Raji (cell line): ENCODE data around the gene MCEMP1.

Experiments used
- POLR2A ChIP-seq: IDR thresholded peaks from 2 replicates; pipeline ENCODE4 v1.6.1; 2011; ENCODE audit warnings: low read depth, low read length, control low read depth; ENCODE audit not compliant: insufficient read depth

MCEMP1 gene

DNA sequence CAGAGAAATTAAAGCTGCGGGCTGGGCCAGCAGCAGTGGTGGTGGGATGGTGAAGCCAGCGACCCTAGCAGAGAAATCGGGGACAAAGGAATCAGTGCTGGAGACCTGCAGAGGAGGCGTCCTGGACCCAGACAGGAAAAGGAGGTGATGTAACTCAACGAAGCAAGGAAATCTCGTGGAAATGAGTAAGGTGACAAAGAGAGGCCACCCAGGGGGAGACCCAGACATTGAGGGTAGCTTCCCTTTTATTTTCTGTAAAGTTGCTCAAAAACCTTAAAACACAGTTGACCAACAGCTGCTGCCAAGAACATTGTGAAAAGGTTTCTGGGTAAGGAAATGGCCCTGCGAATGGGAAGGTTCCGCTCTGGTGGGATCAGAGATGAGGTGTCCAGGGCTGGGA, 21.3 kb upstream of the MCEMP1 start:
- no peak for TF ChIP-seq POLR2A

DNA sequence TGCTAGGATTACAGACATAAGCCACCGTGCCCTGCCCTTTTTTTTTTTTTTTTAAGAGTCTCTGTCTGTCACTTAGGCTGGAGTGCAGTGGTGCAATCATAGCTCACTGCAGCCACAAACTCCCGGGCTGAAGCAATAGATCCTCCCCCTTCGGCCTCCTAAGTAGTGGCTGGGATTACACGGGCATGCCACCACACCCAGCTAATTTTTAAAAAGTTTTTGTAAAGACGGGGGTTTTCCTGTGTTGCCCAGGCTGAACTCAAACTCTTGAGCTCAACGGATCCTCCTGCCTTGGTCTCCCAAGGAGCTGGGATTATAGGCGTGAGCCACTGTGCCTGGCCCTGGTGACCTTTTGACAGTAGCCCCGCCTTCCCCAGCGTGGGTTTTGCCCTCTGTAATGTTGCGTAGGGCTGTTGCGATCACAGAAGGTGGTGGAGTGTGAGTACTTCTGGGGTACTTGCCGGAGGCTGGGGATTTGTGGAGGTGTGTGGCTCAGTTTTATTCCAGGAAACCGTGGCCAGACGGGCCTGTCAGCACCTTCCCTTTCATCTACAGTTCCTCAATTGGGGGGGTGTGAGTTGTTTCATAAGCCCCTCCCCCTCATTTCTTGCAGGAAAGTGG, 19.6 kb upstream of the MCEMP1 start:
- no peak for TF ChIP-seq POLR2A

DNA sequence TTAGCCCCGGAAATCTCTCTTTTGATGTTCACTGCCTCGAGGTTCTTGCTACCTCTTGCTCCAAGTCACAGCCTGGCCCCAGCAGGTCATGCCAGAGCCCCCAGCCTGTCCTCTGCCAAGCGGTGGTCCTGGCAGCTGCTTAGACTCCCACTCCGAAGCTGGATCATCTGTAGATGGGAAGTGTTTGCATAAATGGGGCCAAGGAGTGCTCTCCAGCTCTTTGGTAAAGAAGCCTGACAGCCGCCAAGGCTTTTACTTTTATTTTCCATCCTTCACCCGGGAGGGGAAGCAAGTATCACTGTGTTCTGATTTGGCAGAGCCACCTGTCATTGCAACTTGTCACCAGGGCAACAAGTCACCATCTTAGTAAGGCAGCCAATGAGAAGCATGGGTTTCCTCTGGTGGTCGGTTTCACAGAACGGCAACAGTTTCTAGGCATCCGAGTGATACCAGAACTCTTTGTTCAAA, 18.6 kb upstream of the MCEMP1 start:
- peak; percentile 48; the same call in 1 of the 2 replicates for TF ChIP-seq POLR2A

DNA sequence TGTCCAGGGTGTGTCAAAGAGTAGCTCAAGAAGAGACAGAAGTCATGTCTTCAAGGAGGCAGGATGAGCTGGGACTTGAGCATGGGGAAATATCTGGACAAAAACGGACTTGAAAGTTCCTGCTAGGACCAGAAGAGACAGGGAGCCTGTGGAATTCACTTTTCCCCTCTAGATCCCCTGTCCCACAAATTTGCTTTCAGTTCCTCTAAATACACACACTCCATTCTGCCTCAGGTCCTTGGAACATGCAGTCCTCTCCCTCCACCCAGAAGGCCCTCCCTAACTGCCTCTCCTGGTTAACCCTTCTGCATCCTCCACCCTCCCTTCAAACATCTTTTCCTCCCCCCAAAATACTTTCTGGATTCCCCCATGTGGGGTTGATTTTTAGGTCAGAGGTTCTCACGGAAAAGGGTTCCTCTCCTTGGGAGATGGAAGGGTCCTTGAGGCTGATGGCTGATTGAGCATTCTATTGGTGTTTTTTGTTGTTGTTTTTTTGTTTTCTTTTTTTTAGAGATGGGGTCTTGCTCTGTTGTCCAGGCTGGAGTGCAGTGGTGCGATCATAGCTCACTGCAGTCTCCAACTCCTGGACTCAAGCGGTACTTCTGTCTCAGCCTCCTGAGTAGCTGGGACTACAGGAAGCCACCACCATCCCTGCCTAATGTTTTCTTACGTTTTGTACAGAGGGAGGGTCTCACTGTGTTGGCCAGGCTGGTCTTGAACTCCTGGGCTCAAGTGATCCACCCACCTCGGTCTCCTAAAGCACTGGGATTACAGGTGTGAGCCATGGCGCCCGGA, 14.9 kb upstream of the MCEMP1 start:
- no peak for TF ChIP-seq POLR2A

DNA sequence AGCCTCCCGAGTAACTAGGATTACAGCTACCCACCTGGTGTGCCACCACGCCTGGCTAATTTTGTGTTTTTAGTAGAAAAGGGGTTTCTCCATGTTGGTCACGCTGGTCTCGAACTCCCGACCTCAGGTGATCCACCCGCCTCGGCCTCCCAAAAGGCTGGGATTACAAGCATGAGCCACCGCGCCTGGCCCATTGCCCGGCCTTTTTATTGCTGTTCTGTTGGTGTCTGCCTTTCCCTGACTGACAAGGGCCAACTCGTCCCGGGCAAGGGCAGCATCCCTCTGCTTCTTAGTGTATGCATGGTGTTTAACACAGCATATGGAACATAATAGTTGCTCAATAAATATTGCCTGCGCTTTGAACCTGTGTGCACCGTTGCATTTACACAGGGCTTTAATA, 14.2 kb upstream of the MCEMP1 start:
- TF ChIP-seq POLR2A, result no peak

DNA sequence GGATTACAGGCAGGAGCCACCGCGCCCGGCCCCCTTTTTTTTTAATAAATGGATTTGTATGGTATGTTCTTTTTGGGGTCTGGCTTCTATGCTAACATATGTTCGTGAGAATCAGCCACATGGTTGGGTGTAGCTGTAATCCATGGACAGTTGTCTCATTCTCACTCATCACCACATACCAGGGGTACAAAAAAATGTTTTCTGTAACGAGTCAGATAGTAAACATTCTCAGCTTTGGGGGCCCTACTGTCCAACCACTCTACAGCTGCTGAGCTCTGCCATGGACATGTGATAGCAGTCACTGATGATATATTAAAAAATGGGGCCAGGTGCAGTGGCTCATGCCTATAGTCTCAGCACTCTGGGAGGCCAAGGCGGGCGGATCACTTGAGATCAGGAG, 13.2 kb upstream of the MCEMP1 start:
- no peak for TF ChIP-seq POLR2A

DNA sequence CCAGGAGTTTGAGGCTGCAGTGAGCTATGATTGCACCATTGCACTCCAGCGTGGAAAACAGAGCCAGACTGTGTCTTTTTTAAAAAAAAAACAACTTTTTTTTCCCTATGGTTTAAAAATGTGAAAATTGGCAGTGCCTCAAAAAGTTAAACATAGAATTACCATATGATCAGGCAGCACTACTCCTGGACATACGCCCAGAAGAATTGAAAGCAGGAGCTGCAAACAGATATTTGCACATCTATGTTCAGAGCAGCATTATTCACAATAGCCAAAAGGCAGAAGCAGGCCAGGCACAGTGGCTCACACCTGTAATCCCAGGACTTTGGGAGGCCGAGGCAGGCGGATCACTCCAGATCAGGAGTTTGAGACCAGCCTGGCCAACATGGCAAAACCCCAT, 11.8 kb upstream of the MCEMP1 start:
- no peak for TF ChIP-seq POLR2A

DNA sequence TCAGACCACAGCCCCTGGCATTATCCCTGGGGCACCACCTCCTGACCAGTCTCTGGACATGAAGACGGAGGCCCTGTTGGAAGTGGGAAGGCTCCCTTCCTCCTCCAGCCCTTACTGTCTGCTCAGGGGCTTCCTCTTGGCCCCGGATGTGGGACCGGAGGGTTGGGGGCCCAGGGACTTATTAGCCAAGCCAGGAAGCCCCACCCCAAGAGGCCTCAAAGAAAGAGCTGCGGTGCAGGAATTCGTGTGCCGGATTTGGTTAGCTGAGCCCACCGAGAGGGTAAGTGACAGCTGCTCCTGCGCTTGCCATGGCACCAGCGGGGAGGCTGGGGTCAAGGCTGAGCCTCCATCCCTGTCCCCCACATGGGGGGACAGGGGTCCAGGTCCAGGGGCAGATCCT, 8.0 kb upstream of the MCEMP1 start, which contains the start of gene RETN:
Gene RETN (plus strand): TSS at position 208 of the 400 bp plus-strand sequence. CDS start 278 bp downstream, outside the sequence.
- TF ChIP-seq POLR2A, result no peak

DNA sequence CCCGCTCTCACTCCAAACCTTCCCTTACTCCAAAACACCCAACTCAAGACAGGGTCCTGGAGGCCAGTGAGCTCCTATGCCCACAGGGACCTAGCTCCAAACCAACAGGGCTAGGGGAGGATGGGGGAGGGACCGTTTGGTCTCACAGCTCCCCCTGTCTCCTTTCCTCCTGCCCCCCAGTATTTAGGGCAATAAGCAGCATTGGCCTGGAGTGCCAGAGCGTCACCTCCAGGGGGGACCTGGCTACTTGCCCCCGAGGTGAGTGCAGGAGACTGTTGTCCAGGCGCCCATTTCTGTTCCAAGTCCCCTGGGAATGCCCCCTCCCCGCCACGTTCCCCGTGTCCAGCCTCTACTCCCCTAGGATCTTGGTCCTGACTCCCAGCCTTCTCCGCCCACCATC, 7.2 kb upstream of the MCEMP1 start:
- TF ChIP-seq POLR2A, result no peak

DNA sequence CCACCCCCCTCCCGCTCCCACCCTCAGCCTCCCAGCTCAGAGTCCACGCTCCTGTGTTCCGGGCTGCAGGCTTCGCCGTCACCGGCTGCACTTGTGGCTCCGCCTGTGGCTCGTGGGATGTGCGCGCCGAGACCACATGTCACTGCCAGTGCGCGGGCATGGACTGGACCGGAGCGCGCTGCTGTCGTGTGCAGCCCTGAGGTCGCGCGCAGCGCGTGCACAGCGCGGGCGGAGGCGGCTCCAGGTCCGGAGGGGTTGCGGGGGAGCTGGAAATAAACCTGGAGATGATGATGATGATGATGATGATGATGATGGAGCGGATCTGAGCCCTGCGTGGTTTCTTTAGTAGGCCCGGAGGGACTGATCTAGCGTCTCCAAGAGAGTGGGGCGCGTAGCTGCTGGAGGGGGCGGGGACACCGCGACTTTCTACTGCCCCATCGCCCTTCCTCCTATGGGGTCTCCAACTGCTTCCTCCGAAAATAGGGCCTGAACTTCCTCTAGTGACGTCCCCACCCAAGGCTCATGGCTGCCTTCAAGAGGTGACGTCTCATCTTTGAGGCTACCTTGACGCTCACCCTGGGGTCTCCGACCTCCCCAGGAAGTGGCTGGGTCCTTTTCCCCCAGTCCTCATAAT, 6.6 kb upstream of the MCEMP1 start:
- TF ChIP-seq POLR2A, result no peak

DNA sequence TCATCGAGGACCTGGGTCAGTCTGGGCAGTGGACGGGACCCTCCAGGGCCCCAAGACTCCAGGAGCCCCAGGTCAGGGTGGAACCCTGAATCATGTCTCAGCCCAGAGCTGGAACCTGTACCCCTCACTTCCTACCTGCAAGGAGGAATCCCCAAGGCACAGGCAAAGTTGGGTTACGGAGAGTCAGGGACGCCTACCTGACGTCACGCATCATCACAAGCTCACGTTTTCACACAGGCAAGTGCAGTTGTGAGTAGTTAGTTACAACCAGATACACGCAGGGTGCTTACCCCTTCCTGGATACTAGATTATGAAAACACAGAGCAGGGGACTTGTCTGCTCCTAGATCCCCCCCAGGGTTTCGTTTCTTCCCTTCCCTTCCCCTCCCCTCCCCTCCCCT, 6.1 kb upstream of the MCEMP1 start:
- no peak for TF ChIP-seq POLR2A

DNA sequence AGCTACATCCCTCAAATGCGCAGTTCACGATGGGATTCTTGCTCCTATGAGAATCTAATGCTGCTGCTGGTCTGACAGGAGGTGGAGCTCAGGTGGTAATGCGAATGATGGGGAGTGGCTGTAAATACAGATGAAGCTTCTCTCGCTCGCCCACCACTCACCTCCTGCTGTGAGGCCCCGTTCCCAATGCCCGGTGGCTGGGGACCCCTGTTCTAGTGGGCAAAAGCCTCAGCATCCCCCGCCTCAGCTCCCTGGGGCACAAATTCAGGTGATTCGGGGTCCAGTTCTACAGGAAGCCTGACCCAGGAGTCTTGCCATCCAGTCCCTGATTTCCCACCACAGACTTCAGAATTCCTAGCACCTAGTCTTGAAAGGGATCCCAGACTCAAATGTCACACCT, 4.4 kb upstream of the MCEMP1 start:
- TF ChIP-seq POLR2A, result no peak

DNA sequence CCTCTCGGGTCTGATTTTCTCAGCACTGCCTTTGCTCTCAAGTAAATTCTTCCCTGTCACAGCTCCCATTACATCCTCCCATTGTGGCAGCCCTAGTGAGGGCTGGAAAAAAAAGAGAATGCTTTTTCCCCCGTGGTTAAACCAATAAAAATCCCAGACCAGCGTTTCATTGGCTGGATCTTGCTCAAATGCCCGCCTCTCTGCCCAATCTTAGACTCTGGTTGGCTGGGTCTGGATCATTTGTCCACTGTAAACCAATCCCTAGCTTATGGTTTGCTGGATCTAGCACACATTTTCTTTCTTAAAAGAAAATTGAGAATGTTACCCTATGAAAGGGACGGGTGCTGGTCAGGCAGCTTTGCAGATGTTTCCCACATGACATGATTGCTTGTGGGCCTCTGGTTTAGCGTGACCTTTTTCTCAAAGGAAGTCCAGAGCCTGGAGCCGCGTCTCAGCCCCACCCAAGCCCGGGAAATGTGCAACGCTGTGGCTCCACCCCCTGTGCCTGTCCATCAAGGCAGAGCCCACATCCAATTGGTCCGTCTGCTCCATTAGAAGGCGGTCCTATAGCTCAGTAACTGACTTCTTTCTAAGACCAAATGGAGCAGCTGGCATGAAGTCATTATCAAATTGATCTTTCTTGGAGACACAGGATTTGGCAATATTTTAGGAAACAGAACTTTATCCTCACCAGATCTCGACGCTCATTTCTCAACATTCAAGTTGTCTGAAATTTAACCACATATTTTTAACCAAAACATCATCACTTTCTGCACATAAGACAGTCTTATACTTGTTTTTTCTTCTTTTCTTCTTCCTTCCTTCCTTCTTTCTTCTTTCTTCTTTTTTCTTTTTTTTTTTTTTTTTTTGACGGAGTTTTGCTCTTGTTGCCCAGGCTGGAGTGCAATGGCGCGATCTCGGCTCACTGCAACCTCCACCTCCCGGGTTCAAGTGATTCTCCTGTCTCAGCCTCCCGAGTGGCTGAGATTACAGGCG, 2.6 kb upstream of the MCEMP1 start:
- TF ChIP-seq POLR2A, result no peak

DNA sequence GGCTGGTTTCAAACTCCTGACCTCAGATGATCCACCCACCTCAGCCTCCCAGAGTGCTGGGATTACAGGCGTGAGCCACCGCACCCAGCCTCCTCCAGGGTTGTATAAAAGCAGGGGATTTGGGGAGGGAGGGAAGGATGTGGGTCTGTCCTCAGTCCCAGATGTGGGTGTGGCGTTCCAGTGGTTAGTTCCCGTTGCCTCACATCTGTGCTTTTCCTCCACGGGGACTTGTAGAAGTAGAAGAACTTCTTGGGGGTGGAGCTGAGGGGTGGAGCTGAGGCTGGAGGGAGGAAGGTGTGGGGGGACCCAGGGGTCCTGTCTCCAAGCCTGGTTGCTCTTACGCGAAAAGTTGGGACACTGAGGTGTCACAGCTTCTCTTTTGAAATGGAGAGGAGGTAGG, 514 bp upstream of the MCEMP1 start:
- no peak for TF ChIP-seq POLR2A
